Peyer's patch (tissue), 4 donors: ENCODE measurements around the gene SNX27.

ENCODE experiments used
- CTCF ChIP-seq, 6 experiments: fragments of 450-650 bp in 4 of 6; fragments of 200-600 bp in 2 of 6; sonication (generic) in 1 of 6; IDR thresholded peaks; one replicate each; pipeline ENCODE4 v1.5.1; 2017 to 2019; ENCODE audit warnings: antibody characterized with exemption in 6 of 6, mild to moderate bottlenecking in 3 of 6, moderate library complexity in 1 of 6
- POLR2A ChIP-seq, 2 donors: fragments of 450-650 bp; IDR thresholded peaks; one replicate each; pipeline ENCODE4 v1.5.1; 2017; ENCODE audit warnings: antibody characterized with exemption in 2 of 2, mild to moderate bottlenecking in 2 of 2, moderate library complexity in 2 of 2

- TF ChIP-seq CTCF (IDR thresholded peaks at IDR 0.05) (no peak), POLR2A (IDR thresholded peaks at IDR 0.05) (peak; percentile 26 to 68)
Observed at GRCh38 chr1:151606384-151606783, 5.5 kb upstream of the SNX27 start.
